Measurements from ENCODE around the gene CLDN1. TPM values are rescaled to one million over a fixed set of nuclear protein-coding genes. Genes with fewer than 3 reads are reported as not detected.
"Not testable (repeated sequence)": the region's sequence is repeated elsewhere in the genome, so short reads cannot be mapped to it uniquely, and the experiment has no call there.

The CLDN1 gene
- total and polyA plus RNA-seq, 12 donors = 0.10 to 0.78 (median 0.17) TPM; not detected in 2

DNA sequence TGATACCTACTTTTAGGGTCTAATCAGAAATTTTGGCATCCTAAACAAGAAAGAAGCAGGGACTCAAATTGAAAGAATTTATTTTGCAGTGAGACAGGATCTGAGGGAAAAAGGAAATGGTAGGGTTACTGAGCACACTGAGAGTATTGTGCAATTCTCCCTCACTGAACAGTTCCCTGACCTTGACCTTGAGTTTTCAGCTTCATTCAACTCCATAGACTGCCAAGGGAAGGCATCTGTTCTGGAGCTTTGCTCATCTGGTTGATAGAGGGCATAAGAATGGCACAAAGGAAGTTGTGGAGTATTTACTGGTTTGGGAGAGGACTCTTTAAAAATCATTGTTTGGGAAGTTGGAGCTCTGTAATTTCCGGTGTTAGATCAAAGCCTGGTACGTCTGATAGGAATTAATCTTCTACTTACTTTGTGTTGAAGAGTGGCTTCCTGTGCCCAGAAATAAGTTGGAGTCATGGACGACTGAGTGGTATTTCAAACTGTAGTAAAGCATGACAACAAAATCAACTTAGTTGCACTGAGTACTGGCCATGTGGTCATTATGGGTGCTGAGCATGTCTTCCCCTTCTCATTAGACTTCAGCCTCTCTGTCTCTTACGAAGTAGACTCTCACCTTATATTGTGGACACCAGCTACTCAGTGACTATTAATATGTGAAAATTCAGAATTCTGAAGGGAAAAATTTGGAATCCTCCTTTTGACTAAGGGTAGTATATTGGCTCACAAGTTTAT, 40.8 kb downstream of the CLDN1 start:
- WGBS, 2 donors = 41 to 49% methylated on average over 4 of the region's 4 CpGs
- no peaks in the 10 kb centered on the region for H3K36me3 ChIP-seq
- peaks cover 0 to 9% (median 0%) of the 10 kb centered on the region in 9 donors for H3K4me1 ChIP-seq
- H3K9me3 ChIP-seq = peaks cover 0 to 21% (median 9%) of the 10 kb centered on the region in 11 donors
- intact Hi-C loops (cut with DNase I) = loop anchor here in 1 of 10 donors (5.0 kb wide), 1 partner anchor 1371 kb away; no protein-coding TSS in a partner anchor
- ATAC-seq = peak in 4 of 8 donors; percentile 61 to 83 (median 82)
- no peak overlapping the region for H3K4me3 ChIP-seq
- H3K27me3 ChIP-seq = no peaks in the 10 kb centered on the region
- no peak for DNase-seq
- TF ChIP-seq, protein P1, sequence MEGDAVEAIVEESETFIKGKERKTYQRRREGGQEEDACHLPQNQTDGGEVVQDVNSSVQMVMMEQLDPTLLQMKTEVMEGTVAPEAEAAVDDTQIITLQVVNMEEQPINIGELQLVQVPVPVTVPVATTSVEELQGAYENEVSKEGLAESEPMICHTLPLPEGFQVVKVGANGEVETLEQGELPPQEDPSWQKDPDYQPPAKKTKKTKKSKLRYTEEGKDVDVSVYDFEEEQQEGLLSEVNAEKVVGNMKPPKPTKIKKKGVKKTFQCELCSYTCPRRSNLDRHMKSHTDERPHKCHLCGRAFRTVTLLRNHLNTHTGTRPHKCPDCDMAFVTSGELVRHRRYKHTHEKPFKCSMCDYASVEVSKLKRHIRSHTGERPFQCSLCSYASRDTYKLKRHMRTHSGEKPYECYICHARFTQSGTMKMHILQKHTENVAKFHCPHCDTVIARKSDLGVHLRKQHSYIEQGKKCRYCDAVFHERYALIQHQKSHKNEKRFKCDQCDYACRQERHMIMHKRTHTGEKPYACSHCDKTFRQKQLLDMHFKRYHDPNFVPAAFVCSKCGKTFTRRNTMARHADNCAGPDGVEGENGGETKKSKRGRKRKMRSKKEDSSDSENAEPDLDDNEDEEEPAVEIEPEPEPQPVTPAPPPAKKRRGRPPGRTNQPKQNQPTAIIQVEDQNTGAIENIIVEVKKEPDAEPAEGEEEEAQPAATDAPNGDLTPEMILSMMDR (IDR thresholded peaks at IDR 0.05) = no peak
- no peak overlapping the region for H3K27ac ChIP-seq

DNA sequence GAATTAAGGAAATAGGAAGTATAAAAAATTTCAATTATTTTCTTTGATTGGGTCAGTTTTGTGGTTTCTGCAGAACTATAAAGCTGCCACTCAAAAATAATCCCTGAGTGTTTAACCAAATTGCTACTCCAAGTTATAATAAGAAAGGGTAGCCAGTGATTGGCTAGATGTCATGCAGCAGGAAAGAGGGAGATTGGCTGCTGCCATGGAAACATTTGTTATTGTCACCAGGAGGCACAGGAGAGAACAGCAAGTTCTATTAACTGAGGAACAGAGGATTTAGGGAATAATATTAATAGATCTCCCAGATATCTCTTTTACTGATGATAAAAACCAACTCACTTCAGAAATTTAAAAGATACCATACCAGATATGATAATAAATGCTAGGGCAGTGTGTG, 42.6 kb downstream of the CLDN1 start:
- H3K36me3 ChIP-seq = no peaks in the 10 kb centered on the region
- no peak overlapping the region for H3K27ac ChIP-seq
- H3K4me1 ChIP-seq = peaks cover 0 to 9% (median 0%) of the 10 kb centered on the region in 9 donors
- no peak overlapping the region for H3K4me3 ChIP-seq
- H3K27me3 ChIP-seq = no peaks in the 10 kb centered on the region
- ATAC-seq = no peak
- intact Hi-C loops (cut with DNase I) = loop anchor here in 1 of 10 donors (5.0 kb wide), 1 partner anchor 1373 kb away; no protein-coding TSS in a partner anchor
- peaks cover 0 to 5% (median 0%) of the 10 kb centered on the region in 11 donors for H3K9me3 ChIP-seq
- TF ChIP-seq, protein P1 (IDR thresholded peaks at IDR 0.05) = no peak
- no peak for DNase-seq

- WGBS, 2 donors = 49% methylated on average over 2 of the region's 2 CpGs
- no peaks in the 10 kb centered on the region for H3K9me3 ChIP-seq
- no peak overlapping the region for H3K27ac ChIP-seq
- intact Hi-C loops (cut with DNase I) = no loop called here
- no peaks in the 10 kb centered on the region for H3K27me3 ChIP-seq
- no peaks in the 10 kb centered on the region for H3K36me3 ChIP-seq
- TF ChIP-seq, protein P1 (IDR thresholded peaks at IDR 0.05) = no peak
- no peak for ATAC-seq
- no peak overlapping the region for H3K4me3 ChIP-seq
- no peak for DNase-seq
- H3K4me1 ChIP-seq = no peaks in the 10 kb centered on the region
Observed at GRCh38 chr3:190272747-190273146, 49.5 kb downstream of the CLDN1 start.

DNA sequence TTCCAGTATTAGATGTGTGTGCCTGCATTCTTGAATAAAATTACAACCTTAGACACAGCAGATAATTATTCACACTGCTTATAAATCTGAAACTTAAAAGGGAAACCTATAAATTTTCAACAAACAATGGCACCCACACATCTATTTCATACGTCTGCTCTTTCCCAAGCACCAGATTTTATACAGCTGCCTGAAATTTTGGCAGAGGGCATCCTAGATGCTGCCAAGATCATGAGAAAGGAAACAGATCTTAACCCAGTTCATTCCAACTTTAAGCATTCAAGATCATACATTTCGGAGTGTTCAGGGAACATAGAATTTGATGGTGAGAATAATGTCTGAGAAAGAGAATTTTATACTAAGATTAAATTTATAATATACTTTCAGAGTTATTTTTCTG, 53.1 kb downstream of the CLDN1 start:
- Histone ChIP-seq H3K27me3 (no peaks in the 10 kb centered on the region), H3K9me3 (no peaks in the 10 kb centered on the region), H3K4me1 (no peaks in the 10 kb centered on the region), H3K27ac (no peak overlapping the region), H3K4me3 (no peak overlapping the region), H3K36me3 (no peaks in the 10 kb centered on the region)
- intact Hi-C loops (cut with DNase I) = no loop called here
- ATAC-seq (no peak), DNase-seq (no peak)
- TF ChIP-seq, protein P1 (IDR thresholded peaks at IDR 0.05) = no peak
- WGBS, 2 donors = 39 to 46% methylated on average over 2 of the region's 2 CpGs

- 89 to 90% methylated on average over 7 of the region's 7 CpGs for WGBS, 2 donors
- H3K27me3 ChIP-seq; H3K36me3 ChIP-seq; DNase-seq; intact Hi-C loops (cut with DNase I); H3K4me3 ChIP-seq; H3K4me1 ChIP-seq; H3K27ac ChIP-seq; H3K9me3 ChIP-seq; ATAC-seq: not testable (repeated sequence)
Observed at GRCh38 chr3:190267464-190267863, 54.8 kb downstream of the CLDN1 start.
